Measurements from ENCODE around the gene PHLDA2.

Gene PHLDA2

GRCh38 chr11:2929950-2930703, 907 bp upstream of the PHLDA2 start:
- DNase-seq (ENCODE audit: low spot score) = peak; percentile 62

GRCh38 chr11:2929531-2929949, 320 bp upstream of the PHLDA2 start:
- no peak for DNase-seq (ENCODE audit: low spot score)

- DNase-seq (ENCODE audit: low spot score) = no peak
Measured at GRCh38 chr11:2927851-2928604, 1.2 kb downstream of the PHLDA2 start.

- DNase-seq (ENCODE audit: low spot score) = no peak
Measured at GRCh38 chr11:2927121-2927800, 2.0 kb downstream of the PHLDA2 start.

GRCh38 chr11:2926611-2927051, 2.6 kb downstream of the PHLDA2 start:
- no peak for DNase-seq (ENCODE audit: low spot score)

GRCh38 chr11:2924821-2925675, 4.2 kb downstream of the PHLDA2 start:
- DNase-seq (ENCODE audit: low spot score) = no peak

- no peak for DNase-seq (ENCODE audit: low spot score)
Measured at GRCh38 chr11:2924381-2924780, 4.8 kb downstream of the PHLDA2 start.

- DNase-seq (ENCODE audit: low spot score) = no peak
Measured at GRCh38 chr11:2923446-2924375, 5.5 kb downstream of the PHLDA2 start.

- no peak for DNase-seq (ENCODE audit: low spot score)
Measured at GRCh38 chr11:2922655-2923054, 6.6 kb downstream of the PHLDA2 start.

GRCh38 chr11:2921742-2922493, 7.3 kb downstream of the PHLDA2 start:
- no peak for DNase-seq (ENCODE audit: low spot score)

GRCh38 chr11:2921261-2921660, 8.0 kb downstream of the PHLDA2 start:
- no peak for DNase-seq (ENCODE audit: low spot score)

- no peak for DNase-seq (ENCODE audit: low spot score)
Measured at GRCh38 chr11:2920343-2920742, 8.9 kb downstream of the PHLDA2 start.

GRCh38 chr11:2919837-2920236, 9.4 kb downstream of the PHLDA2 start:
- no peak for DNase-seq (ENCODE audit: low spot score)

- no peak for DNase-seq (ENCODE audit: low spot score)
Measured at GRCh38 chr11:2919188-2919587, 10.0 kb downstream of the PHLDA2 start.

- no peak for DNase-seq (ENCODE audit: low spot score)
Measured at GRCh38 chr11:2917842-2918490, 11.3 kb downstream of the PHLDA2 start.

GRCh38 chr11:2916892-2917645, 12.2 kb downstream of the PHLDA2 start:
- DNase-seq (ENCODE audit: low spot score) = no peak

GRCh38 chr11:2916114-2916891, 12.9 kb downstream of the PHLDA2 start:
- no peak for DNase-seq (ENCODE audit: low spot score)

GRCh38 chr11:2915473-2915872, 13.7 kb downstream of the PHLDA2 start:
- DNase-seq (ENCODE audit: low spot score) = no peak
